Esophagus squamous epithelium (tissue), 5 donors: Measurements from ENCODE around the gene ZEB1. TPM values are rescaled to one million over a fixed set of nuclear protein-coding genes. Genes with fewer than 3 reads are reported as not detected.

Experiments used
- DNase-seq: peaks from one replicate; lab custom pipeline; 2025; lab: John Stamatoyannopoulos, UW
- H3K27ac ChIP-seq, 4 donors: fragments of 200-600 bp; sonication (generic); one replicate each; pipeline ENCODE4 v1.5.1; 2016 to 2019; ENCODE audit warnings: mild to moderate bottlenecking in 1 of 4
- H3K27me3 ChIP-seq, 4 donors: fragments of 200-600 bp; sonication (generic); 1 replicate in 3 of 4; 2 replicates in 1 of 4; pipeline versions ENCODE4 v1.5.1 to v1.6.0; 2017 to 2021; ENCODE audit warnings: antibody characterized with exemption in 1 of 4
- H3K36me3 ChIP-seq, 3 donors: fragments of 200-600 bp; sonication (generic); one replicate each; pipeline ENCODE4 v1.5.1; 2016 to 2019
- H3K4me1 ChIP-seq, 3 donors: fragments of 200-600 bp; sonication (generic); one replicate each; pipeline ENCODE4 v1.5.1; 2017 to 2019
- H3K4me3 ChIP-seq, 4 donors: fragments of 200-600 bp; sonication (generic); 1 replicate in 3 of 4; 2 replicates in 1 of 4; pipeline ENCODE4 v1.5.1; 2016 to 2019; ENCODE audit warnings: mild to moderate bottlenecking in 2 of 4, moderate library complexity in 1 of 4
- H3K9me3 ChIP-seq, 3 donors: fragments of 200-600 bp; sonication (generic); one replicate each; pipeline ENCODE4 v1.5.1; 2016 to 2019
- CTCF ChIP-seq, 6 experiments: fragments of 450-650 bp in 4 of 6; fragments of 200-600 bp in 2 of 6; sonication (generic) in 2 of 6; IDR thresholded peaks; one replicate each; pipeline ENCODE4 v1.5.1; 2016 to 2019; ENCODE audit warnings: antibody characterized with exemption in 6 of 6, mild to moderate bottlenecking in 4 of 6, moderate library complexity in 4 of 6
- POLR2A ChIP-seq, 4 donors: fragments of 450-650 bp; IDR thresholded peaks; one replicate each; pipeline ENCODE4 v1.6.1; 2017; ENCODE audit warnings: antibody characterized with exemption in 4 of 4, mild to moderate bottlenecking in 4 of 4, moderate library complexity in 3 of 4
- WGBS, 2 donors: methylation state at CpG; one replicate each; pipeline ENCODE4 v1.1.5; 2018; 5-methylcytosine and 5-hydroxymethylcytosine counted together
- intact Hi-C: fragments of 100-400 bp; cut with DNase I; formaldehyde crosslinking; loops from one replicate; pipeline ENCODE4 v1.15.0; 2022
- total RNA-seq, 4 donors: library from RNA; depleted of rRNA; stranded (reverse); fragments of >200 nt; gene quantifications; one replicate each; pipeline ENCODE4 v1.1.0, GENCODE V29; 2016
- donor health status: DM: yes; HTN: yes; CAD: no.

The ZEB1 gene
- total RNA-seq, 4 donors from 2014 or later = 2.3 to 37.6 (median 11.6) TPM

GRCh38 chr10:31413325-31413724, 94.3 kb downstream of the ZEB1 start:
- Histone ChIP-seq H3K9me3 (no peaks in the 10 kb centered on the region), H3K27me3 (no peaks in the 10 kb centered on the region), H3K4me1 (no peaks in the 10 kb centered on the region), H3K4me3 (no peak overlapping the region), H3K27ac (no peak overlapping the region), H3K36me3 (no peaks in the 10 kb centered on the region)
- WGBS, 2 donors = 47 to 50% methylated on average over 1 of the region's 1 CpG
- intact Hi-C loops = no loop called here
- no peak for DNase-seq
- no peak for TF ChIP-seq POLR2A (IDR thresholded peaks at IDR 0.05)
- TF ChIP-seq CTCF (IDR thresholded peaks at IDR 0.05) = no peak

DNA sequence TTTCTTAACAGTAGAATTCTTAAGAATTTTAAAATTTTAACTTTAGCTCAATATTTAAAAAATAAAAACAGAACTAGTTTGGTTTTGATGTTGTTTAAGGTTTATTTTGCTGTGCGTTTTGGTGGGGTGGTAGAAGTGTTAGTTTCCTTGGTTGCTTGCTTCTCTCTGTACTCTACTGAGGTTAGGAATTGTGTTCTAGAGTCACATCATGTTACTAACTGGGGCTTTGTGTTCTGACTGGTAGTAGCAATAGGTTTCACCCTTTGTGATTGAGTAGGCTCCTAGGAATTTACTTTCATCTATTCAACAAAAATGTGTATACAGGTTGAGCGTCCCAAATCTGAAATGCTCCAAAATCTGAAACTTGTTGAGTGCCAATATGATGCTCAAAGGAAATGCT, 99.5 kb downstream of the ZEB1 start:
- Histone ChIP-seq H3K9me3 (no peaks in the 10 kb centered on the region), H3K4me1 (no peaks in the 10 kb centered on the region), H3K27me3 (no peaks in the 10 kb centered on the region), H3K36me3 (no peaks in the 10 kb centered on the region), H3K27ac (no peak overlapping the region), H3K4me3 (no peak overlapping the region)
- WGBS, 2 donors = 83 to 90% methylated on average over 2 of the region's 2 CpGs
- no peak for DNase-seq
- intact Hi-C loops = no loop called here
- TF ChIP-seq POLR2A (IDR thresholded peaks at IDR 0.05) = no peak
- no peak for TF ChIP-seq CTCF (IDR thresholded peaks at IDR 0.05)

GRCh38 chr10:31419394-31420063, 100.5 kb downstream of the ZEB1 start:
- WGBS, 2 donors = 71 to 72% methylated on average over 4 of the region's 4 CpGs
- no peaks in the 10 kb centered on the region for H3K27me3 ChIP-seq
- no peak overlapping the region for H3K27ac ChIP-seq
- TF ChIP-seq CTCF (IDR thresholded peaks at IDR 0.05) (no peak), POLR2A (IDR thresholded peaks at IDR 0.05) (no peak)
- no peaks in the 10 kb centered on the region for H3K36me3 ChIP-seq
- no peak overlapping the region for H3K4me3 ChIP-seq
- intact Hi-C loops = no loop called here
- H3K4me1 ChIP-seq = no peaks in the 10 kb centered on the region
- DNase-seq = no peak
- no peaks in the 10 kb centered on the region for H3K9me3 ChIP-seq

DNA sequence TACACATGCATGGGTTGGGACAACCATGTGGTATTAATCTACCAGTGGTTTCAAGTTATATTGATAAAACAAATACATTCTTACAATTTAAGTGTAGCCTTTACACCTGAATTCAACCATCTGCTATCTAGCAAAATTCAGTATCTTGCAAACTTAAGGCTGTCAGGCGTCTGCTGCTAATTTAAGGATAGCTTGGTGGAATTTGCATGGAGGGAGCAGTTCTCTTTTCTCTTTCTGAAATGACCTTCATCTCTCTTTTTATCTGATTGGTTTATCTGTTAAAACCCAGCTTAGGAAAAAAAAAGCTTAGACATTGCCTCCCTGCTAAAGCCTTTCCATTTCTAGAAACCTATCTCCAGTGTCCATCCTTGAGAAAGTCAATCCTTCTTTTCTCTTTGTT, 102.3 kb downstream of the ZEB1 start:
- no peak for TF ChIP-seq CTCF (IDR thresholded peaks at IDR 0.05)
- TF ChIP-seq POLR2A (IDR thresholded peaks at IDR 0.05) = no peak
- 94 to 100% methylated on average over 1 of the region's 1 CpG for WGBS, 2 donors
- H3K4me3 ChIP-seq = no peak overlapping the region
- DNase-seq = no peak
- intact Hi-C loops = no loop called here
- no peaks in the 10 kb centered on the region for H3K27me3 ChIP-seq
- peaks cover 0 to 6% (median 0%) of the 10 kb centered on the region in 3 donors for H3K4me1 ChIP-seq
- H3K27ac ChIP-seq = no peak overlapping the region
- no peaks in the 10 kb centered on the region for H3K36me3 ChIP-seq
- no peaks in the 10 kb centered on the region for H3K9me3 ChIP-seq

DNA sequence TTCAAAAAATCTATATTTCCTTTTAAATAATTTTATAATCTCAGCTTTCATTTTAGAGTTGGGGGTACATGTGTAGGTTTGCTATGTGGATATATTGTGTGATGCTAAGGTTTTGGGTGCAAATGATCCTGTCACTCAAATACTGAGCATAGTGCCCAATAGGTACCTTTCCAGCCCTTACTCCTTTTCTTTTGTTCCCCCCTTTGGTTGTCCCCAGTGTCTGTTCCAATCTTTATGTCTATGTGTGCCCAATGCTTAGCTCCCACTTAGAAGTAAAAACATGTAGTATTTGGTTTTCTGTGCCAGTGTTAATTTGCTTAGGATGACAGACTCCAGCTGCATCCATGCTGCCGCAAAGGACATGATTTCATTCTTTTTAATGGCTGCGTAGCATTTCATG, 103.6 kb downstream of the ZEB1 start:
- no peaks in the 10 kb centered on the region for H3K36me3 ChIP-seq
- 94% methylated on average over 2 of the region's 2 CpGs for WGBS, 2 donors
- no peak for TF ChIP-seq POLR2A (IDR thresholded peaks at IDR 0.05)
- no peaks in the 10 kb centered on the region for H3K27me3 ChIP-seq
- H3K4me1 ChIP-seq = peaks cover 0 to 10% (median 0%) of the 10 kb centered on the region in 3 donors
- intact Hi-C loops = no loop called here
- no peak overlapping the region for H3K4me3 ChIP-seq
- H3K27ac ChIP-seq = no peak overlapping the region
- H3K9me3 ChIP-seq = no peaks in the 10 kb centered on the region
- DNase-seq = no peak
